Spinal cord (tissue), 10 donors: Measurements from ENCODE around the gene FAM107B. TPM values are rescaled to one million over a fixed set of nuclear protein-coding genes. Genes with fewer than 3 reads are reported as not detected.
A peak's percentile ranks its signal among the peaks of the same experiment; 100 is the strongest.

Experiments used
- DNase-seq, 6 donors: peaks; one replicate each; pipeline versions ENCODE4 v3.0.0 to v3.0.0-alpha.2; 2013 to 2015; ENCODE audit warnings: low spot score in 6 of 6, low read depth in 4 of 6
- H3K27ac ChIP-seq: one replicate; pipeline ENCODE4 v1.5.1; 2013; ENCODE audit warnings: low read depth, low read length, control low read depth
- H3K27me3 ChIP-seq: one replicate; pipeline ENCODE4 v1.6.1; 2013; ENCODE audit warnings: low read length; ENCODE audit not compliant: control insufficient read depth, insufficient read depth
- H3K36me3 ChIP-seq: one replicate; pipeline ENCODE4 v1.6.1; 2013; ENCODE audit warnings: low read length; ENCODE audit not compliant: control insufficient read depth, insufficient read depth
- H3K4me1 ChIP-seq: one replicate; pipeline ENCODE4 v1.6.1; 2013; ENCODE audit warnings: low read length; ENCODE audit not compliant: control insufficient read depth, insufficient read depth
- H3K4me3 ChIP-seq: one replicate; pipeline ENCODE4 v1.5.1; 2013; ENCODE audit warnings: low read depth, low read length, control low read depth
- H3K9me3 ChIP-seq: one replicate; pipeline ENCODE4 v1.6.1; 2013; ENCODE audit warnings: low read length; ENCODE audit not compliant: control insufficient read depth, insufficient read depth
- WGBS: methylation state at CpG from one replicate; pipeline ENCODE4 v1.1.5; 2013; ENCODE audit warnings: missing lambda C conversion rate; ENCODE audit not compliant: insufficient coverage; 5-methylcytosine and 5-hydroxymethylcytosine counted together
- polyA plus RNA-seq, 2 donors: library from polyadenylated mRNA; unstranded; fragments of 120-200 nt; gene quantifications; one replicate each; pipeline ENCODE4 v1.2.1, GENCODE V29; 2013; ENCODE audit not compliant: insufficient read length in 2 of 2
- total RNA-seq, 2 donors: library from RNA; depleted of rRNA in 1 of 2; stranded (reverse); fragments of 120-200 nt in 1 of 2; fragments of >200 nt in 1 of 2; gene quantifications; one replicate each; pipeline versions ENCODE4 v1.2.3 to v1.2.4, GENCODE V29; 2013 to 2014
- donor health status: healthy.

The FAM107B gene
- total and polyA plus RNA-seq, 4 donors, result 36.4 to 56.9 (median 47.1) TPM

GRCh38 chr10:14603534-14604102, 171.1 kb downstream of the FAM107B start:
- Histone ChIP-seq H3K9me3 (no peaks in the 10 kb centered on the region), H3K4me1 (peaks cover 11% of the 10 kb centered on the region), H3K36me3 (peaks cover 10% of the 10 kb centered on the region), H3K4me3 (peak overlapping the region; percentile 64), H3K27ac (no peak overlapping the region), H3K27me3 (no peaks in the 10 kb centered on the region)
- under 1% methylated on average over 57 of the region's 58 CpGs for WGBS
- DNase-seq, result peak in 2 of 6 donors; percentile 43 to 53

- Histone ChIP-seq H3K9me3 (no peaks in the 10 kb centered on the region), H3K4me3 (peak overlapping the region; percentile 64), H3K27ac (no peak overlapping the region), H3K36me3 (peaks cover 10% of the 10 kb centered on the region), H3K4me1 (peaks cover 11% of the 10 kb centered on the region), H3K27me3 (no peaks in the 10 kb centered on the region)
- DNase-seq, result no peak
- no CpG with 5 or more reads among the region's 9 CpGs for WGBS
Observed at GRCh38 chr10:14602807-14603533, 171.7 kb downstream of the FAM107B start.

- Histone ChIP-seq H3K4me1 (peaks cover 11% of the 10 kb centered on the region), H3K36me3 (peaks cover 10% of the 10 kb centered on the region), H3K27me3 (no peaks in the 10 kb centered on the region), H3K9me3 (no peaks in the 10 kb centered on the region), H3K4me3 (peak overlapping the region; percentile 0), H3K27ac (no peak overlapping the region)
- DNase-seq, result no peak
- 74% methylated on average over 9 of the region's 16 CpGs for WGBS
Observed at GRCh38 chr10:14601872-14602725, 172.6 kb downstream of the FAM107B start.

GRCh38 chr10:14601326-14601725, 173.4 kb downstream of the FAM107B start:
- Histone ChIP-seq H3K4me1 (peaks cover 11% of the 10 kb centered on the region), H3K36me3 (peaks cover 10% of the 10 kb centered on the region), H3K4me3 (no peak overlapping the region), H3K27me3 (no peaks in the 10 kb centered on the region), H3K27ac (no peak overlapping the region), H3K9me3 (no peaks in the 10 kb centered on the region)
- WGBS, result 95% methylated on average over 2 of the region's 4 CpGs
- DNase-seq, result no peak

GRCh38 chr10:14600065-14600464, 174.6 kb downstream of the FAM107B start:
- H3K36me3 ChIP-seq, result peaks cover 13% of the 10 kb centered on the region
- 94% methylated on average over 8 of the region's 8 CpGs for WGBS
- no peak overlapping the region for H3K27ac ChIP-seq
- no peaks in the 10 kb centered on the region for H3K9me3 ChIP-seq
- DNase-seq, result no peak
- H3K4me1 ChIP-seq, result peaks cover 6% of the 10 kb centered on the region
- no peaks in the 10 kb centered on the region for H3K27me3 ChIP-seq
- no peak overlapping the region for H3K4me3 ChIP-seq

- Histone ChIP-seq H3K27ac (no peak overlapping the region), H3K36me3 (peaks cover 13% of the 10 kb centered on the region), H3K27me3 (no peaks in the 10 kb centered on the region), H3K9me3 (no peaks in the 10 kb centered on the region), H3K4me1 (no peaks in the 10 kb centered on the region), H3K4me3 (no peak overlapping the region)
- no peak for DNase-seq
- WGBS, result 91% methylated on average over 9 of the region's 11 CpGs
Observed at GRCh38 chr10:14598809-14599764, 175.6 kb downstream of the FAM107B start.

GRCh38 chr10:14595526-14596182, 179.0 kb downstream of the FAM107B start:
- DNase-seq, result no peak
- H3K27ac ChIP-seq, result no peak overlapping the region

GRCh38 chr10:14594878-14595525, 179.7 kb downstream of the FAM107B start:
- WGBS, result 100% methylated on average over 2 of the region's 8 CpGs
- no peak overlapping the region for H3K4me3 ChIP-seq
- H3K4me1 ChIP-seq, result no peaks in the 10 kb centered on the region
- peaks cover 8% of the 10 kb centered on the region for H3K36me3 ChIP-seq
- no peaks in the 10 kb centered on the region for H3K27me3 ChIP-seq
- no peak for DNase-seq
- H3K27ac ChIP-seq, result no peak overlapping the region
- no peaks in the 10 kb centered on the region for H3K9me3 ChIP-seq

More at GRCh38 chr10:14595526-14596182, 179.0 kb downstream of the FAM107B start:
- H3K27me3 ChIP-seq, result no peaks in the 10 kb centered on the region
- no peaks in the 10 kb centered on the region for H3K9me3 ChIP-seq
- no peak overlapping the region for H3K4me3 ChIP-seq
- 92% methylated on average over 8 of the region's 11 CpGs for WGBS
- peaks cover 10% of the 10 kb centered on the region for H3K36me3 ChIP-seq
- H3K4me1 ChIP-seq, result no peaks in the 10 kb centered on the region
